Astrocyte (in vitro differentiated cells and primary cell): Measurements from ENCODE around the gene HES3. TPM values are rescaled to one million over a fixed set of nuclear protein-coding genes. Genes with fewer than 3 reads are reported as not detected.

Source experiments
- DNase-seq: peaks from one replicate; pipeline ENCODE4 v3.0.0-alpha.2; 2010; ENCODE audit warnings: low read depth
- FAIRE-seq: peaks from 2 replicates; lab custom pipeline; 2011; peaks lifted over from hg19 to GRCh38; lab: Jason Lieb, UNC
- H2AFZ ChIP-seq: 2 replicates; pipeline ENCODE4 v1.6.0; 2012; ENCODE audit warnings: low read depth, low read length, inconsistent platforms
- H3K27ac ChIP-seq: 2 replicates; pipeline ENCODE4 v1.5.1; 2011; ENCODE audit warnings: low read depth, low read length, inconsistent platforms
- H3K27me3 ChIP-seq: 2 replicates; pipeline ENCODE4 v1.6.0; 2011; ENCODE audit warnings: low read length, inconsistent platforms; ENCODE audit not compliant: insufficient read depth
- H3K36me3 ChIP-seq: 2 replicates; pipeline ENCODE4 v1.5.1; 2011; ENCODE audit warnings: low read length, inconsistent platforms; ENCODE audit not compliant: insufficient read depth
- H3K4me1 ChIP-seq: 2 replicates; pipeline ENCODE4 v1.5.1; 2011; ENCODE audit warnings: low read length, inconsistent platforms; ENCODE audit not compliant: insufficient read depth
- H3K4me2 ChIP-seq: 2 replicates; pipeline ENCODE4 v1.6.0; 2012; ENCODE audit warnings: low read length, inconsistent platforms
- H3K4me3 ChIP-seq: 2 replicates; pipeline ENCODE4 v1.5.1; 2011; ENCODE audit warnings: low read depth, mild to moderate bottlenecking, low read length, inconsistent platforms; ENCODE audit not compliant: insufficient read depth
- H3K79me2 ChIP-seq: 2 replicates; pipeline ENCODE4 v1.6.0; 2012; ENCODE audit warnings: mild to moderate bottlenecking, low read length, inconsistent platforms; ENCODE audit not compliant: insufficient read depth
- H3K9ac ChIP-seq: 2 replicates; pipeline ENCODE4 v1.6.0; 2012; ENCODE audit warnings: mild to moderate bottlenecking, low read length, inconsistent platforms
- H3K9me3 ChIP-seq: 2 replicates; pipeline ENCODE4 v1.5.1; 2012; ENCODE audit warnings: low read depth, mild to moderate bottlenecking, low read length, inconsistent platforms; ENCODE audit not compliant: insufficient read depth
- H4K20me1 ChIP-seq: 2 replicates; pipeline ENCODE4 v1.6.0; 2012; ENCODE audit warnings: low read length, inconsistent platforms; ENCODE audit not compliant: insufficient read depth
- H3K27ac Mint-ChIP-seq: one replicate; pipeline ENCODE4 v1.8.0; 2021; ENCODE audit warnings: mild to moderate bottlenecking, mixed read lengths; ENCODE audit not compliant: unreplicated experiment
- H3K27me3 Mint-ChIP-seq: one replicate; pipeline ENCODE4 v1.8.0; 2021; ENCODE audit warnings: low read depth, mixed read lengths; ENCODE audit not compliant: unreplicated experiment
- H3K36me3 Mint-ChIP-seq: one replicate; pipeline ENCODE4 v1.8.0; 2021; ENCODE audit warnings: low read depth, mixed read lengths; ENCODE audit not compliant: unreplicated experiment
- H3K4me1 Mint-ChIP-seq: one replicate; pipeline ENCODE4 v1.8.0; 2021; ENCODE audit warnings: low read depth, mixed read lengths; ENCODE audit not compliant: unreplicated experiment
- H3K4me3 Mint-ChIP-seq: one replicate; pipeline ENCODE4 v1.8.0; 2021; ENCODE audit warnings: mild to moderate bottlenecking, moderate library complexity, mixed read lengths; ENCODE audit not compliant: unreplicated experiment
- H3K9me3 Mint-ChIP-seq: one replicate; pipeline ENCODE4 v1.8.0; 2021; ENCODE audit warnings: mild to moderate bottlenecking, mixed read lengths; ENCODE audit not compliant: unreplicated experiment
- EZH2 ChIP-seq: IDR thresholded peaks from 2 replicates; pipeline ENCODE4 v1.6.1; 2012; ENCODE audit warnings: mild to moderate bottlenecking, low read length, inconsistent platforms; ENCODE audit not compliant: insufficient read depth
- total RNA-seq: library from RNA; stranded (reverse); gene quantifications from 2 replicates; pipeline ENCODE4 v1.2.1, GENCODE V29; 2021
- TF ChIP-seq, protein P1 (sequence below): IDR thresholded peaks from 2 replicates; pipeline ENCODE4 v1.5.1; 2011; ENCODE audit warnings: low read depth, mild to moderate bottlenecking, inconsistent platforms, low read length, moderate library complexity; ENCODE audit not compliant: insufficient read depth

HES3 gene
- total RNA-seq, 1 donor from 2014 or later: not detected

DNA sequence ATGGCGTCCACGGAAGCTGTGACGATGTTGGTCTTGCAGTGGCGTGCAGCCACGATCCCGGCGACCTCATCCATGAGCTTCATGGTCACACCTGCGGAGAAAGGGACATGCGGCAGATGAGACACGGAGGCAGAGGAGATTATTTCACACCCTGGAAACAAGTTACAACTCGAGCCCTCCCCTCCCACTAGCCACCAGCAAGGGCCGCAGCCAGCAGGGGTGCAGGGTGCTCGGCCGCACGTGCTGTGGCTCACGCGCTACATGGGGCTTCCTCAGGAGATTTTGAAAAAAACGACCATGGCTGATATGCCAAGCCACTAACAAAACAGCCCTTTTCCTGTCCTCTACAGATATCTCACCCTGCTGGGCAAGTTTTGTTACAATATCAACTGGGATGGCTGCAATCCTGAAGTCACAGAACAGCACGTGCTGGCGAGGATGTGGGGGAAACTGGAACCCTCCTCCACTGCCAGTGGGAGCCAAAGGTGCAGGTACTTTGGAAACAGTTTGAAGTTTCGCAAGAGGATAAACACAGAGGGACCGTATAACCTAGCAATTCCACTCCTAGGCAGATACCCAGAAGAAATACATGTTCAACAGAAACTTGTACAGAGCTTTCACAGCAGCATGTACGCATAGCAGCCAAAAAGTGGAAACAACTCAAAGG is 51.0 kb downstream of the HES3 start:
- FAIRE-seq: no peak
- H3K36me3 Mint-ChIP-seq: peaks cover 14% of the 10 kb centered on the region
- Histone ChIP-seq H3K4me1 (peaks cover 2% of the 10 kb centered on the region), H3K79me2 (no peaks in the 10 kb centered on the region), H4K20me1 (peaks cover 10% of the 10 kb centered on the region), H3K36me3 (peaks cover 2% of the 10 kb centered on the region), H3K4me3 (no peak overlapping the region), H3K27me3 (no peaks in the 10 kb centered on the region), H3K9me3 (no peaks in the 10 kb centered on the region), H3K9ac (no peak overlapping the region), H2AFZ (no peak overlapping the region), H3K27ac (no peak overlapping the region), H3K4me2 (no peak overlapping the region)
- H3K27me3 Mint-ChIP-seq: no peaks in the 10 kb centered on the region
- TF ChIP-seq, protein P1, sequence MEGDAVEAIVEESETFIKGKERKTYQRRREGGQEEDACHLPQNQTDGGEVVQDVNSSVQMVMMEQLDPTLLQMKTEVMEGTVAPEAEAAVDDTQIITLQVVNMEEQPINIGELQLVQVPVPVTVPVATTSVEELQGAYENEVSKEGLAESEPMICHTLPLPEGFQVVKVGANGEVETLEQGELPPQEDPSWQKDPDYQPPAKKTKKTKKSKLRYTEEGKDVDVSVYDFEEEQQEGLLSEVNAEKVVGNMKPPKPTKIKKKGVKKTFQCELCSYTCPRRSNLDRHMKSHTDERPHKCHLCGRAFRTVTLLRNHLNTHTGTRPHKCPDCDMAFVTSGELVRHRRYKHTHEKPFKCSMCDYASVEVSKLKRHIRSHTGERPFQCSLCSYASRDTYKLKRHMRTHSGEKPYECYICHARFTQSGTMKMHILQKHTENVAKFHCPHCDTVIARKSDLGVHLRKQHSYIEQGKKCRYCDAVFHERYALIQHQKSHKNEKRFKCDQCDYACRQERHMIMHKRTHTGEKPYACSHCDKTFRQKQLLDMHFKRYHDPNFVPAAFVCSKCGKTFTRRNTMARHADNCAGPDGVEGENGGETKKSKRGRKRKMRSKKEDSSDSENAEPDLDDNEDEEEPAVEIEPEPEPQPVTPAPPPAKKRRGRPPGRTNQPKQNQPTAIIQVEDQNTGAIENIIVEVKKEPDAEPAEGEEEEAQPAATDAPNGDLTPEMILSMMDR: no peak
- no peak for TF ChIP-seq EZH2
- no peak overlapping the region for H3K27ac Mint-ChIP-seq
- DNase-seq: no peak
- no peaks in the 10 kb centered on the region for H3K9me3 Mint-ChIP-seq
- no peaks in the 10 kb centered on the region for H3K4me1 Mint-ChIP-seq
- no peak overlapping the region for H3K4me3 Mint-ChIP-seq

Other genes starting within 250 kb of the HES3 start
- gene KCNAB2, start 198.3 kb upstream of the HES3 start, total RNA-seq: 3.1 and 4.4 TPM in 2 replicates
- gene CHD5, start 63.9 kb upstream of the HES3 start, total RNA-seq: 0.14 and 0.18 TPM in 2 replicates
- 237 and 283 TPM in 2 replicates for gene RPL22, start 44.6 kb upstream of the HES3 start, total RNA-seq
- 4.7 and 7.4 TPM in 2 replicates for gene RNF207, start 38.1 kb upstream of the HES3 start, total RNA-seq
- gene ICMT, start 8.2 kb upstream of the HES3 start, total RNA-seq: 58.1 and 59.5 TPM in 2 replicates
- gene GPR153, start 16.9 kb downstream of the HES3 start, total RNA-seq: 3.0 and 3.7 TPM in 2 replicates
- 75.6 and 91.1 TPM in 2 replicates for gene ACOT7, start 149.6 kb downstream of the HES3 start, total RNA-seq
- gene HES2, start 175.7 kb downstream of the HES3 start, total RNA-seq: 0.94 and 3.0 TPM in 2 replicates
- 0.66 and 0.96 TPM in 2 replicates for gene ESPN, start 180.6 kb downstream of the HES3 start, total RNA-seq
- gene TNFRSF25, start 222.0 kb downstream of the HES3 start, total RNA-seq: 16.5 and 18.8 TPM in 2 replicates
- gene PLEKHG5, start 247.5 kb downstream of the HES3 start, total RNA-seq: 23.0 and 25.1 TPM in 2 replicates